Measurements from ENCODE around the gene COL8A2. TPM values are rescaled to one million over a fixed set of nuclear protein-coding genes. Genes with fewer than 3 reads are reported as not detected.

Gene COL8A2
- total RNA-seq, 1 donor from 2014 or later, result 18.1 TPM

GRCh38 chr1:36142121-36142520 lies 17.1 kb upstream of the COL8A2 start:
- no peak for DNase-seq (ENCODE audit: low spot score)
- Mint-ChIP-seq H3K9me3 (ENCODE audit: low read depth) (no peaks in the 10 kb centered on the region), H3K4me1 (ENCODE audit: low read depth) (peaks cover 32% of the 10 kb centered on the region), H3K36me3 (ENCODE audit: low read depth) (peaks cover 6% of the 10 kb centered on the region), H3K27ac (ENCODE audit: unreplicated experiment) (peak overlapping the region; percentile 66), H3K4me3 (ENCODE audit: unreplicated experiment) (no peak overlapping the region), H3K27me3 (ENCODE audit: low read depth) (no peaks in the 10 kb centered on the region)
- no peak for TF ChIP-seq CTCF (IDR thresholded peaks at IDR 0.05)

- no peak for DNase-seq (ENCODE audit: low spot score)
- Mint-ChIP-seq H3K4me3 (ENCODE audit: unreplicated experiment) (no peak overlapping the region), H3K27me3 (ENCODE audit: low read depth) (no peaks in the 10 kb centered on the region), H3K4me1 (ENCODE audit: low read depth) (peaks cover 55% of the 10 kb centered on the region), H3K36me3 (ENCODE audit: low read depth) (peaks cover 6% of the 10 kb centered on the region), H3K9me3 (ENCODE audit: low read depth) (no peaks in the 10 kb centered on the region), H3K27ac (ENCODE audit: unreplicated experiment) (no peak overlapping the region)
- no peak for TF ChIP-seq CTCF (IDR thresholded peaks at IDR 0.05)
Measured at GRCh38 chr1:36139521-36139920, 14.5 kb upstream of the COL8A2 start.

- Mint-ChIP-seq H3K4me1 (ENCODE audit: low read depth) (peaks cover 67% of the 10 kb centered on the region), H3K36me3 (ENCODE audit: low read depth) (peaks cover 6% of the 10 kb centered on the region), H3K4me3 (ENCODE audit: unreplicated experiment) (no peak overlapping the region), H3K9me3 (ENCODE audit: low read depth) (no peaks in the 10 kb centered on the region), H3K27me3 (ENCODE audit: low read depth) (no peaks in the 10 kb centered on the region), H3K27ac (ENCODE audit: unreplicated experiment) (peak overlapping the region; percentile 90)
- TF ChIP-seq CTCF (IDR thresholded peaks at IDR 0.05), result no peak
- DNase-seq (ENCODE audit: low spot score), result no peak
Measured at GRCh38 chr1:36137776-36138175, 12.8 kb upstream of the COL8A2 start.

GRCh38 chr1:36137226-36137625 lies 12.2 kb upstream of the COL8A2 start:
- peak overlapping the region; percentile 90 for H3K27ac Mint-ChIP-seq (ENCODE audit: unreplicated experiment)
- no peak for DNase-seq (ENCODE audit: low spot score)
- peaks cover 6% of the 10 kb centered on the region for H3K36me3 Mint-ChIP-seq (ENCODE audit: low read depth)
- H3K27me3 Mint-ChIP-seq (ENCODE audit: low read depth), result no peaks in the 10 kb centered on the region
- H3K4me1 Mint-ChIP-seq (ENCODE audit: low read depth), result peaks cover 66% of the 10 kb centered on the region
- no peaks in the 10 kb centered on the region for H3K9me3 Mint-ChIP-seq (ENCODE audit: low read depth)
- TF ChIP-seq CTCF (IDR thresholded peaks at IDR 0.05), result no peak
- no peak overlapping the region for H3K4me3 Mint-ChIP-seq (ENCODE audit: unreplicated experiment)

GRCh38 chr1:36136535-36136934 lies 11.5 kb upstream of the COL8A2 start:
- H3K27ac Mint-ChIP-seq (ENCODE audit: unreplicated experiment), result peak overlapping the region; percentile 90
- no peaks in the 10 kb centered on the region for H3K27me3 Mint-ChIP-seq (ENCODE audit: low read depth)
- H3K9me3 Mint-ChIP-seq (ENCODE audit: low read depth), result no peaks in the 10 kb centered on the region
- H3K4me3 Mint-ChIP-seq (ENCODE audit: unreplicated experiment), result no peak overlapping the region
- peaks cover 62% of the 10 kb centered on the region for H3K4me1 Mint-ChIP-seq (ENCODE audit: low read depth)
- peaks cover 6% of the 10 kb centered on the region for H3K36me3 Mint-ChIP-seq (ENCODE audit: low read depth)
- no peak for DNase-seq (ENCODE audit: low spot score)
- no peak for TF ChIP-seq CTCF (IDR thresholded peaks at IDR 0.05)
